ENCODE measurements around the gene BNIP5. TPM values are rescaled to one million over a fixed set of nuclear protein-coding genes. Genes with fewer than 3 reads are reported as not detected.

The BNIP5 gene
- total and polyA plus RNA-seq, 2 of the 13 experiments (the other 11 are each of a cell fraction or from before 2014, with no cell fraction given), result not detected

- no peak for TF ChIP-seq ZNF713 (CRISPR knock-in tag; IDR thresholded peaks at IDR 0.05)
- no peak for TF ChIP-seq ZNF232 (CRISPR knock-in tag; IDR thresholded peaks at IDR 0.05; ENCODE audit: borderline replicate concordance)
- TF ChIP-seq ELK4 (CRISPR knock-in tag; IDR thresholded peaks at IDR 0.05; ENCODE audit: borderline replicate concordance), result no peak
- TF ChIP-seq ZMAT5 (CRISPR knock-in tag; IDR thresholded peaks at IDR 0.05; ENCODE audit: borderline replicate concordance, low read depth), result no peak
- TF ChIP-seq ZMYM3 (CRISPR knock-in tag; IDR thresholded peaks at IDR 0.05), result no peak
- no peak for TF ChIP-seq TSC22D2 (CRISPR knock-in tag; IDR thresholded peaks at IDR 0.05; ENCODE audit: borderline replicate concordance)
- no peak for TF ChIP-seq NFE2L2 (IDR thresholded peaks at IDR 0.05; ENCODE audit: low read length)
- TF ChIP-seq ZBTB33 (CRISPR knock-in tag; IDR thresholded peaks at IDR 0.05), result no peak
- no peak for TF ChIP-seq ZSCAN12 (CRISPR knock-in tag; IDR thresholded peaks at IDR 0.05)
These were observed 6.5 kb upstream of the BNIP5 start (continued) for GRCh38 chr6:36343109-36343680.

Data from HepG2 (cell line).